ENCODE results near the gene SMPDL3A. TPM values are rescaled to one million over a fixed set of nuclear protein-coding genes. Genes with fewer than 3 reads are reported as not detected.

The SMPDL3A gene
- total and polyA plus RNA-seq, 2 donors (not counting 3 experiments of a cell fraction or from before 2014, with no cell fraction given) = 4.1 to 4.2 TPM

DNA sequence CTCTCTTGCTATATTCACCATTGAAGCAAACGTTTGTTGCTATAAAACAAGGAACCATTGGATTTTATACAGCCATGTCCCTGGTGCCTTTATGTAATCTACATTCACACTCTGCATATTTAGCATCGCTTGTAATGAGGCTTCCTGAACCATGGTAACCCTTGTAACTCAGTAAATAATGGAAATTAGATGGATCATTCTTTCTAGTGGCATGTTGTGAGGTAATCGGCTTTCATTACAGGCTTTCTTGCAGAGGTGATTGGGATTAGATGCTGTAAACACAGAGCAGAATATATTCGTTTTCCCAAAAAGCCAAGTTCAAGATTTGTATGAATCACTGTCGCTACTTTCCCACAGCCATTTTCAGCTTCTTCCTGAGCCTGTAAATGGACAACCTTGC is 36.1 kb downstream of the SMPDL3A start:
- Histone ChIP-seq H4K20me1 (replicated peaks; ENCODE audit: control insufficient read depth, extremely low read depth, insufficient read depth, low read length) (no peaks in the 10 kb centered on the region), H3K79me2 (ENCODE audit: control insufficient read depth, insufficient read depth, low read length) (no peaks in the 10 kb centered on the region), H3K4me2 (ENCODE audit: insufficient read depth, low read length) (no peak overlapping the region), H3K9me3 (replicated peaks; ENCODE audit: control insufficient read depth, insufficient read depth, low read length) (no peaks in the 10 kb centered on the region), H3K27me3 (ENCODE audit: control insufficient read depth in 2 of 2, insufficient read depth in 2 of 2, low read length in 2 of 2) (no peaks in the 10 kb centered on the region), H3K4me3 (replicated peaks in 1 of 3; ENCODE audit: insufficient read depth in 1 of 3, low read depth in 1 of 3, low read length in 3 of 3) (no peak overlapping the region), H3K36me3 (ENCODE audit: control insufficient read depth in 2 of 2, extremely low read depth in 1 of 2, insufficient read depth in 2 of 2, low read length in 2 of 2) (no peaks in the 10 kb centered on the region), H2AFZ (ENCODE audit: low read depth, low read length) (no peak overlapping the region), H3K27ac (ENCODE audit: insufficient read depth, low read depth, low read length) (no peak overlapping the region), H3K9me1 (replicated peaks; ENCODE audit: control insufficient read depth, extremely low read depth, insufficient read depth, low read length) (no peaks in the 10 kb centered on the region), H3K9ac (replicated peaks; ENCODE audit: extremely low read depth, insufficient read depth, low read length) (no peak overlapping the region), H3K4me1 (ENCODE audit: control insufficient read depth, extremely low read depth, insufficient read depth, low read length) (no peaks in the 10 kb centered on the region)
- intact Hi-C loops (cut with micrococcal nuclease) (no loop called here), dilution Hi-C loops (cut with MboI; ENCODE audit: extremely low pct_ligation_motif_present, low sequenced_read_pairs) (no loop called here)
- FAIRE-seq (no peak), DNase-seq (ENCODE audit: low read depth, low spot score) (no peak)
- CTCF ChIA-PET = interaction anchor here (1.0 to 1.2 kb wide), 2 partner anchors 14 to 34 kb away, joined by 3 to 4 read pairs; no protein-coding TSS in a partner anchor
- no peak for TF ChIP-seq EZH2 (IDR thresholded peaks at IDR 0.05; ENCODE audit: borderline replicate concordance, low read depth, low read length, severe bottlenecking)
- no peak for TF ChIP-seq CTCF (IDR thresholded peaks at IDR 0.05; ENCODE audit: extremely low read depth in 1 of 2, insufficient read depth in 1 of 2, low read depth in 1 of 2, low read length in 2 of 2)
- no peak for TF ChIP-seq POLR2A (IDR thresholded peaks at IDR 0.05; ENCODE audit: low read depth, low read length)
- TF ChIP-seq FOS (IDR thresholded peaks at IDR 0.05; ENCODE audit: borderline replicate concordance, insufficient read depth, low read length) = no peak
- no peak for TF ChIP-seq POLR2AphosphoS5 (IDR thresholded peaks at IDR 0.05; ENCODE audit: insufficient read depth, low read depth, low read length)
- no peak for TF ChIP-seq GATA2 (IDR thresholded peaks at IDR 0.05; ENCODE audit: insufficient read depth, insufficient read length, low read depth, low read length)
- BruUV-seq (replicated peaks) = no TSS peak
- POLR2A ChIA-PET = no interaction called here

DNA sequence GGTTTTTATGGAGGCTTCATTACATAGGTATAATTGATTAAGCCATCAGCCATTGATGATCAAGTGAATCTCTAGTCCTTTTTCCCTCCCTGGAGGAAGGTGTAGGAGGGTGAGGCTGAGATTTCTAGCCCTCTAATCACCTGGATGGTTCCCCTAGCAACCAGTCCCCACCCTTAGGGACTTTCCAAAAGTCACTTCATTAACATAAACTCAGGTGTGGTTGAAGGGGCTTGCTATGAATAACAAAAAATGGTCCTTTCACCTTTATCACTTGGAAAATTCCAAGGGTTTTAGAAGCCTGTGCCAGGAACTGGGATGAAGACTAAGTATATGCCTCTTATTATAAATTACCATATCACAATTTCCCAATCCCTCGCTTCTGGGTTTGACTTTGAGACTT is 40.4 kb downstream of the SMPDL3A start:
- CTCF ChIA-PET = interaction anchor here (1.3 kb wide), 1 partner anchor 9 kb away, joined by 3 read pairs; no protein-coding TSS in a partner anchor
- H2AFZ ChIP-seq (ENCODE audit: low read depth, low read length) = no peak overlapping the region
- no peak for TF ChIP-seq POLR2AphosphoS5 (IDR thresholded peaks at IDR 0.05; ENCODE audit: insufficient read depth, low read depth, low read length)
- TF ChIP-seq, protein P1, sequence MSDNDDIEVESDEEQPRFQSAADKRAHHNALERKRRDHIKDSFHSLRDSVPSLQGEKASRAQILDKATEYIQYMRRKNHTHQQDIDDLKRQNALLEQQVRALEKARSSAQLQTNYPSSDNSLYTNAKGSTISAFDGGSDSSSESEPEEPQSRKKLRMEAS (IDR thresholded peaks at IDR 0.05; ENCODE audit: insufficient read depth, insufficient read length) = no peak
- TF ChIP-seq CTCF (IDR thresholded peaks at IDR 0.05; ENCODE audit: extremely low read depth in 1 of 2, insufficient read depth in 1 of 2, low read depth in 1 of 2, low read length in 2 of 2) = no peak
- TF ChIP-seq JUN (IDR thresholded peaks at IDR 0.05; ENCODE audit: borderline replicate concordance, insufficient read depth, insufficient read length, low read depth) = no peak
- no peak for TF ChIP-seq FOS (IDR thresholded peaks at IDR 0.05; ENCODE audit: borderline replicate concordance, insufficient read depth, low read length)
- TF ChIP-seq GATA2 (IDR thresholded peaks at IDR 0.05; ENCODE audit: insufficient read depth, insufficient read length, low read depth, low read length) = no peak
- no peak for TF ChIP-seq POLR2A (IDR thresholded peaks at IDR 0.05; ENCODE audit: low read depth, low read length)
- no peak for TF ChIP-seq EZH2 (IDR thresholded peaks at IDR 0.05; ENCODE audit: borderline replicate concordance, low read depth, low read length, severe bottlenecking)
- no peak for TF ChIP-seq MYC (IDR thresholded peaks at IDR 0.05; ENCODE audit: low read depth, low read length)
- no peaks in the 10 kb centered on the region for H4K20me1 ChIP-seq (replicated peaks; ENCODE audit: control insufficient read depth, extremely low read depth, insufficient read depth, low read length)
- H3K36me3 ChIP-seq (ENCODE audit: control insufficient read depth in 2 of 2, extremely low read depth in 1 of 2, insufficient read depth in 2 of 2, low read length in 2 of 2) = no peaks in the 10 kb centered on the region
- no peaks in the 10 kb centered on the region for H3K9me3 ChIP-seq (replicated peaks; ENCODE audit: control insufficient read depth, insufficient read depth, low read length)
- BruUV-seq (replicated peaks) = no TSS peak
- H3K4me3 ChIP-seq (replicated peaks in 1 of 3; ENCODE audit: insufficient read depth in 1 of 3, low read depth in 1 of 3, low read length in 3 of 3) = no peak overlapping the region
- FAIRE-seq = no peak
- DNase-seq (ENCODE audit: low read depth, low spot score) = no peak
- no peak overlapping the region for H3K9ac ChIP-seq (replicated peaks; ENCODE audit: extremely low read depth, insufficient read depth, low read length)
- no peak overlapping the region for H3K4me2 ChIP-seq (ENCODE audit: insufficient read depth, low read length)
- no peaks in the 10 kb centered on the region for H3K9me1 ChIP-seq (replicated peaks; ENCODE audit: control insufficient read depth, extremely low read depth, insufficient read depth, low read length)
- H3K27ac ChIP-seq (ENCODE audit: insufficient read depth, low read depth, low read length) = no peak overlapping the region
- no peaks in the 10 kb centered on the region for H3K27me3 ChIP-seq (ENCODE audit: control insufficient read depth in 2 of 2, insufficient read depth in 2 of 2, low read length in 2 of 2)
- H3K79me2 ChIP-seq (ENCODE audit: control insufficient read depth, insufficient read depth, low read length) = no peaks in the 10 kb centered on the region
- POLR2A ChIA-PET = no interaction called here
- intact Hi-C loops (cut with micrococcal nuclease) = no loop called here
- no peaks in the 10 kb centered on the region for H3K4me1 ChIP-seq (ENCODE audit: control insufficient read depth, extremely low read depth, insufficient read depth, low read length)
- dilution Hi-C loops (cut with MboI; ENCODE audit: extremely low pct_ligation_motif_present, low sequenced_read_pairs) = no loop called here

All from endothelial cell of umbilical vein (primary cell).